LNCAP (cell line): ENCODE data around the gene NDST1.

Experiments
- TF ChIP-seq, protein P1 (sequence below): fragments of 450-650 bp; IDR thresholded peaks from 2 replicates; pipeline ENCODE4 v1.5.1; 2017; ENCODE audit warnings: mild to moderate bottlenecking

Gene NDST1

DNA sequence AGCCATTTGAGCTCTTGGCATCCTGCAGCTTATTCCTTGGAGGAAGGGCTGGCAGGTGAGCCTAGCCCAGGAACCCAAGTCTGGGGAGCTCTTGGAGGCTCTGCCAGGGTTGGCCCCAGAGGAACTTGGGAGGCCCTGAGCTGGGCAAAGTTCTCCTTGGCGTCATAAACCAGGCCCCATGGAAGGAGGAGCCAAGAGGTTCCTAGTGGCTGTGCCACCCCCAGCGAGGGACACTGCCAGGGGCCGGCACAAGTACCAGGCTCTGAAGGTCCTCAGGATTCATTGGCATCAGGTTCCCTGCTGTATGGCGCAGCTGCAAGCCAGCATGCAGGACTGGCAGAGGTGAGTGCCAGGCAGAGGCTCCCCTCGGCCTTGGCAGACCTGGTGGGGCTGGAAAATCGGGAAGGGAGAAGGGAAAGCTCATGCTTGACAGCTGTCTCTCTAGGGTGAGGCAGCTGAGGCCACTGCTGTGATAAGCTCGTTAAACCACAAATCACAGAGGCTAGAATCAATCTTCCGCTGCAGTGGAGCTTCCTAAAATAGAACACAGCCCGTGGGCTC lies 77.9 kb downstream of the NDST1 start:
- TF ChIP-seq, protein P1, sequence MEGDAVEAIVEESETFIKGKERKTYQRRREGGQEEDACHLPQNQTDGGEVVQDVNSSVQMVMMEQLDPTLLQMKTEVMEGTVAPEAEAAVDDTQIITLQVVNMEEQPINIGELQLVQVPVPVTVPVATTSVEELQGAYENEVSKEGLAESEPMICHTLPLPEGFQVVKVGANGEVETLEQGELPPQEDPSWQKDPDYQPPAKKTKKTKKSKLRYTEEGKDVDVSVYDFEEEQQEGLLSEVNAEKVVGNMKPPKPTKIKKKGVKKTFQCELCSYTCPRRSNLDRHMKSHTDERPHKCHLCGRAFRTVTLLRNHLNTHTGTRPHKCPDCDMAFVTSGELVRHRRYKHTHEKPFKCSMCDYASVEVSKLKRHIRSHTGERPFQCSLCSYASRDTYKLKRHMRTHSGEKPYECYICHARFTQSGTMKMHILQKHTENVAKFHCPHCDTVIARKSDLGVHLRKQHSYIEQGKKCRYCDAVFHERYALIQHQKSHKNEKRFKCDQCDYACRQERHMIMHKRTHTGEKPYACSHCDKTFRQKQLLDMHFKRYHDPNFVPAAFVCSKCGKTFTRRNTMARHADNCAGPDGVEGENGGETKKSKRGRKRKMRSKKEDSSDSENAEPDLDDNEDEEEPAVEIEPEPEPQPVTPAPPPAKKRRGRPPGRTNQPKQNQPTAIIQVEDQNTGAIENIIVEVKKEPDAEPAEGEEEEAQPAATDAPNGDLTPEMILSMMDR = no peak

DNA sequence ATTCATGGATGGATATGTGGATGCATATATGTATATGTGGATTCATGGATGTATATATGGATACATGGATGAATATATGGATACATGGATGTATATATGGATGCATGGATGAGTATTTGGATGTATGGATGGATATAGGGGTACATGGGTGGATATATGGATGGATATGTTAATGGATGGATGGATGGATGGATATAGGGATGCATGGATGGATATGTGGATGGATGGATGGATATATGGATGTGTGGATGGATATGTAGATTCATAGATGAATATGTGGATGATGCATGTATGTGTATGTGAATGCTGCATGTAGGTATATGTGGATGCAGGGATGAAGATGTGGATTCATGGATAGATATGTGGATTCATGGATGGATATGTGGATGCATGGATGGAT lies 79.1 kb downstream of the NDST1 start:
- TF ChIP-seq, protein P1 = no peak

DNA sequence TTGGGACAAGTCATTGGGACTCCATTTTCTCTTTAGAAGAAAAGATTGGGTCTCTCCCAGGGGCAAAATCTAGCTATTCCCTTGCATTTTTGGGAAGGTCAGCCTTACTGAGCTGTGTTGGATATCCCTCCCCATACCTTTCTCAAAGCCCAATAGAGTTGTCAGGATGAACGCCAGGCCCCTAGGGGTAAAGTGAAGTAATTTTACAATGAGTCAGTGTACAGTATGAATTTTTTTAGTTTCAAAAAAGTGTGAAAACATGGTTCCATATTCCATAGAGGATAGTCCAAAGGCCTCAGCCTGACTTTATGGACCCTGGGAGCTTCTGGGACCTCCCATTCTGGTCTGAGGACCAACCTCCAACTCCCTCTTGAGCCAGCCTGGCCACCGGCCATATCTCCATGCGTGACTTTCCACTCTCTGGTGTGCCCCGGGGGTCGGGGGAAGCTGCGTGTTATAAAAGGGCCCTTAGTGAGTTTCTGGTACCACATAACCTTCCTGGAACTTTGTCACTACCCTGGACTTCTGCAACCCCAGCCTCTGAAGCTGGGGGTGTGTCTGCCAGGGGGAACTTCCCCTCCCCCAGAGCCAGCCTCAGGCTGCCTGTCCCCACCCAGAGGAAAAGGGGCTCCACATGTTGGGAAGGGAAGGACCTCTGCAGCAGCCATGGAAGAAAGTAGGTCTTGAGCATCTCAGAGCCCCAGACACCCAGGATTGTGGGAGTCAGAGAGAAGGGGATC lies 80.1 kb downstream of the NDST1 start:
- TF ChIP-seq, protein P1 = no peak

DNA sequence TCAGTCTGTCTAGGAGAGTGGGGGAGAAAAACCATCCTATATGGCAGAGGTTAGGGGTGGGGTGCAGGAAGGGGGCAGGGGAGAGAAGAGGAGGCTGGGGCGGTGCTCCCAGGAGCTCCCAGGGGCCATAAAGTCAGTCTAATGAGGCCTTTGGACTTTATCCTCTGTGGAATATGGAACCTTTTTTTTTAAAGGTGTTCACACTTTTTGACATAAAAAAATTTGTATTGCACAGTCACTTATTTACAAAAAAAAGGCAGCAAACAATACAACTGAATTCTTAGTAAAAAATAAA lies 80.6 kb downstream of the NDST1 start:
- TF ChIP-seq, protein P1 = no peak

DNA sequence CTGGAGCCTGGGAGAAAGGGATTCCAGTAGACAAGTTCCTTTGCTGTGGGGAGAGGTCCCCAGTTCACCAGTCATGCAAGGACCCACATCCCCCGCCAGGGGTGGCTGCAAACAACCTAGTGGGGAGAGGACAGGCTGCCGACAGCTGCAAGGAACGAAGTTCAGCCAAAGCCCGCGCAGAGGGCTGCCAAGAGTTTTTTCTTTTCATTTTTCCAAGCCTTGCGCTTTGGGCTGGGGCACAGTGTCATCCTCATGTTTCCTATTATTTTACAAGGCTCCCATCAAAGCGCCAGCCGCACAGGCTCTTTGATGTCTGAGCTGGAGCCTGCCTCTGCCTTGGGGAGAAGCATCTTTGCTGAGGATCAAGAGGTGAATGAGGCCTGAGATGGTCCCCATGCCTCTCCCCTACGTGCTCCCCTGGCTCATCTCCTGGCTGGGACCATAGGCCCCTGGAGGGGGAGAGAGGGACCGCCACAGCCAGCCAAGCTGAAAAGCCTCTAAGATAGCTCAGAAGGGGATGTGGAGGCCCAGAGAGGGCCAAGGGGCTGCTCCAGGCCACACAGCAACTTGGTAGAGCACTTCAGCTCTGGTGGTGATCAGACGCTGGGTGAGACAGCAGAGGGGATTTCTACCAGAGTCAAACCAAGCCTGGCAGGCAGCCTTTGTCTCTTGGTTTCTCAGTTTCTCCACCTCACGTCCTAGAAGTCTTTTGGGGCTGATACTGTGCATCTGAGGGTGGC lies 82.1 kb downstream of the NDST1 start:
- TF ChIP-seq, protein P1 = no peak

DNA sequence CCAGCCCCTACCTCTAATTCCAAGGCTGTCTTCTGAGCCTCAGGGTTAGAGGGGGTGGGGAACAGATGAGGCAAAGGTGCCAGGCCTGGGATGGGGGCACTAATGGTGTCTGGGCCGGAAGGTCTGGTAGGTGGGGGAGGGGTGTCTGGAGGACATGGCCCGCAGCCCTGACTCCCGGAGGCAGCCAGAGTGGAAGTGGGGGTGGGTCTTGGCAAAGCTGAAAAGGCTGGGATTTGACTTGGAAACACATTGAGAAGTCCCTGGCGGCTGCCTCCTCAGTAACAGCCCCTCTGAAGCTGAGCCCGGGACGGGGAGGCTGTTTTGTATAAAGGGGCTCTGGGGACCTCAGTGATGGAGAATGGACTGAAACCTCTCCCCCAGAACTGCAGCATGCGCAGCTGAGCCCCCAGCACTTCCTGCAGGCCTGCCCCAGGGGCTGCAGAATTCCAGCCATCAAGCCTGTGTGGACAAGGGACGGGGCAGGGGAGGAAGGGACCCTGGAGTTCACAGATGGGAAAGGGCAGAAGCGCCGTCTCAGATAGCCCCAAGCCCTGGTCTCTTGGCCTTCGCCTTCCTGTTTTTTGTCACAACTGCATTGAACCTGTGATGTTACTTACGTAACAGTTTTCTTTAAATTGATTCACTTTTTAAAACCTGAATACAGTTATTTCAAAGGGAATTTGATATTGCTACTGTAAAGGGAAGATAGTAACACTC lies 83.2 kb downstream of the NDST1 start:
- TF ChIP-seq, protein P1 = no peak

DNA sequence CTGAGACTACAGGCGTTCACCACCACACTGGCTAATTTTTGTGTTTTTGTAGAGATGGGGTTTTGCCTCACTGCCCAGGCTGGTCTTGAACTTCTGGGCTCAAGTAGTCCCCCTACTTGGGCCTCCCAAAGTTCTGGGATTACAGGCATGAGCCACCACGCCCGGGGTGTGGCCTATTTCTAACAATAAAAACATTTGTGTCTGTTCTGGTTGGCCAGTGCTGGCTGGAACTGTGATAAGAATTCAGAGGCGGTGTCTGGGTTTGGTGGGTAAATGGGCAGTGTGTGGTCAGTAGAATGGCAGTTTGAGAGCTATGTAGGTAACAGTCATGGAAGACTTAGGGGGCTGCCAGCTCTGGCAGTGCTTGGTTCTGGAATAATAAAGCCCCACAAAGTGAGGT lies 85.7 kb downstream of the NDST1 start:
- TF ChIP-seq, protein P1 = no peak
